Measurements from ENCODE around the gene TTC21A.
A peak's percentile ranks its signal among the peaks of the same experiment; 100 is the strongest.

The TTC21A gene

DNA sequence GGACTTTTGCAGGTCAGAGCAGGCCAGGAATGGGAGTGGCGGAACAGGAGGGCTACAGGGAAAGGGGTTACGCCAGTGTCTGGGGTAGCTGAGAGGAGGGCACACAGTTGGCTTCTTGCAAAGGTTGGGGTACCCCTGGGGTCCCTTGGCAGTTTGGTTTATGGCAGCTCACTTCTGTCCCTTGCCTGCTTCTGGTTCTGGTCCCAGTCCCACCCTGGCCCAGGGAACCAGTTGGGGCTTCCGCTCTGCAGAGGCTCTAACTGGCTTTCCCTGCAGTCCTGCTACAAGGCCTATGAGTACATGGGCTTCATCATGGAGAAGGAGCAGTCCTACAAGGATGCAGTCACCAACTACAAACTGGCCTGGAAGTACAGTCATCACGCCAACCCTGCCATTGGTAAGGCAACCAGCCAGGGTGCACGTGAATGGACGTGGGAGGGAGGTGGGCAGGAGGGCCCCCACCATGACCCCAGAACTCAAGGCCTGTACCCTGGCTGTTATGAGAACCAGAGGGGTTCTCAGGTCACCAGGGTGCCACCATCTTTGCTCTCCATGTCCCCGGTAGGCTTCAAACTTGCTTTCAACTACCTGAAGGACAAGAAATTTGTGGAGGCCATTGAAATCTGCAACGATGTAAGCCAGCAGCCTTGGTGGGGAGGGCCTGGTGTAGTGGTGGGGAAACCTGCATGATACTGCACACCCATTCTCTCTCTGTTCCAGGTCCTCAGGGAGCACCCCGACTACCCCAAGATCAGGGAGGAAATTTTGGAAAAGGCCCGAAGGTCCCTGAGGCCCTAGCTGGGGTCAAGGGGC, 30.7 kb downstream of the TTC21A start:
- no peak for DNase-seq

DNA sequence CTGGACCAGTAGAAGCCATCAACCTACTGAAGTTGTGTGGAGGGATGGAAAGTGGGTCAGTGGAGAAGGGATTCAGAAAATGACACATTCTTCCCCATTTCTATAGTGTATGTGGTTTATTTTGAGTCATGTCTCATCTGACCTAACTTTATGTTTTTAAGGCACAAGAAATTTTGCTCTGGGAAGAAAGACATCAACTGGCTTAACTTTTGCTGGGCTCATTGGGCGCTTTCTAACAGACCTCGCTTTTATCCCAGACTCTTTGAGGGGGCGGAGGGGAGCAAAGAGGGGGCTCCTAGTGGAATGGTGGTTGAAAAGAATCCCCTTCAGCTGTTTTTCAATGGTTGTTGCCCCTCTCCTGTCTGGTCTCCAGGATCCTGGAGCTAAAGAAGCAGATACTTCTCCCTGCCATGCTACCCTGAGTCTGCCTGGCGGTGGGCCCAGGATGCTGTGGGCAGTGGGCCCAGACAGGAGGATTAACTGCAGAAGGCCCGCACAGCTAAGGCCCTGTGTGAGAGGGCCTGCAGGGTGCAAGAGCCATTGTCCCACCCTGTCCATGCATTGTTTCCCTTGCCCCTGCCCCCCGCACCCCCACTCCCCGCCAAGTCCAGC, 31.4 kb downstream of the TTC21A start:
- DNase-seq = no peak

DNA sequence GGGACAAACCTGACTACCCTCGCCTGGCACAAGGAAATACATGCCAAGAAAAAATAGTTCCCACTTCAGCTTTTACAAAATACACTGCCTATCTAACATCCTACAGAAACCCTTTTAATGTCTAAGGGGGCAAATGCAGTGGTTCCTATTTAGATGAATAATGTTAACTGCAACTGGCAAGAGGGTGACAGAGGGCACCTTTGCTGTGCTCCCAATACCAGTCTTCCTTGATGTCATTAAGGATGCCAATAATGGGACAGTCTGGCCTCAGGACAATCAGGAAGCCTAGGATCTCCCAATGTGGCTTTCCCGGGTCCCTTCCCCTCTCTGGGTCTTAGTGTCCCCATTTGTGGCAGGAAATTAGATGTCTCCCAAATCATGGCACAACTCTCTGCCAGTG, 32.0 kb downstream of the TTC21A start:
- no peak for DNase-seq

DNA sequence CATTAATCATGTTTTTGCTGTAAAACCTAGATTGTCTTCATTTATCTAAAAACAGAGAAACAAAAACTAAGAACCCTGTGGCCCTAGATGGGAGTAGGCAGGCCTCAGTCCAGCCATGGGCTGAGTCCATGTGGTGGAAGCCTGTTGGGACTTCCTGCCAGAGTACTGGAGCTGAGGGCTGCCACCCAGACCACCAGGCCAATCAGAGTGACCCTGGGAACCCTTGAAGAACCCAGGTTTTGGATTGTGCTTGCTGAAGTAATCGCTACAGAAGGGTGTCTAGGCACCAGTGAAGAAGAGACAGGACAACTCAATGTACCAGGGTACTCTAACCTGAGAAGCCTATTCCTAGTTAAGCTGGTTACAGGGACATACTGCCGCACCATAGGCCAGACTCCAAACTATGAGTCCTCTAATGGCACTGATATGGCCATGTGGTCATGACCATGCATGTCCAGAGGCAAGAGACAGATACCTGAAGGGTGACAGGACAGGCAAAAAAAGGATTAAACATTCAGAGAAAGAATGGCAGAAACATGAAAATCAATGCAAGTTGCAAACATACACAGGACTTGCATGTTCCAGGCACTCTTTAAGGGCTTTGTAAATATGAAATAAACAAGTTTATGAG, 33.0 kb downstream of the TTC21A start:
- no peak for DNase-seq

DNA sequence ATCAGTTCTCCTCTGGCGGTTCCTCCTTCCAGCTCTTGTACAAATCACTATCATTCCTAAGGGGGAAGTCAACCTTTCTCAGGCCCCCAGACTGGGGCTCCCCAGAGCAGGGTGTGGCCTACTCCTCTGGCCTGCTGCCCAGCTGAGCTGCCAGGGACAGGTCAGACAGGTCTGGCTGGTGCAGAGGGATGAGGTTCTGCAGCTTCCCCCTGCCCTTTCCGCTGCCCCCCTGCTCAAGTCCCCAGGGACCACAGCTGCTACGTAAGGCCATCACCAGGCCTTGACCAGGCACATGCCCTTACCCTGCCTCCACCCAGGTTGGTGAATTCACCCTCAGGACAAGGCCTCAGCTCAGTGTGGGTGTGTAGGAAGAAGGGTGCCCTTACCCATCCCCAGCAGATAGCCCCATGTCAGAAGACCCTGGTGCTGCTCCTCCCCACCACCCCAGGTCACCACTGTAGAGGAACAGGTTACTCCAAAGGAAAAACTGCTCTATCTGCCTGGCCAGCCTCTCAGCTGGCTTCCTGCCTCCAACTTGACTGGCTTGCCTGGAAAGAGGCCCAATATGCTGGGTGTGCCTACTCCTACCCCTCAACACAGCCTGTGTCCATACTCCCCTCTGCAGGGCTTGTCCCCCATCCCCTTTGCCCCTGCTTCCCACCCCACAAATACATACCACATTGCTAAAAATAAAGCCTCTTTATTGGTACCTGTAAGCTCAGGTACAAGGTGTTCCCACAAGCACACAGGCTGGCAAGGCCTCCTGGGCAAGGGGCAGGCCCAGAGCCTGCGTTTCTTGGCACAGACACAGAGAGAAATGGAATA, 33.9 kb downstream of the TTC21A start:
- DNase-seq = no peak

DNA sequence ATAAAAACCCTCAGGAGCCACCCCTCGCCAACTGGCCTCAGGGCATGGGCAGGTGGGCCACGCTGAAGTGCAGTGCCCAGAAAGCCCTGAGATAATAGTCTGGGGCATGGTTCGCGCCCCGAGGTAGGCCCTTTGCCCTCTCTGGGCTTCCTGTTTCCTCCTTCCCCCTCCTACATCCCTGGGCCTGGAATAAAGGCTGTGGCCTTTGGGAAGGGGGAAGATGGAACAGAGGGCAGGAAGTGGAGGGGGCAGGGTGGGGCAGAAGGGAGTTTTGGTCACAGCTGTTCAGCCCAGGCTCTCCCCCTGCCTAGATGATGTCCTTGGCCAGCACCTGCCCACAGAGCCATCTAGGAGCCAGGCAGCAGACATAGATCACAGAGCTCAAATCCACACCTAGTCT, 34.6 kb downstream of the TTC21A start:
- no peak for DNase-seq

DNA sequence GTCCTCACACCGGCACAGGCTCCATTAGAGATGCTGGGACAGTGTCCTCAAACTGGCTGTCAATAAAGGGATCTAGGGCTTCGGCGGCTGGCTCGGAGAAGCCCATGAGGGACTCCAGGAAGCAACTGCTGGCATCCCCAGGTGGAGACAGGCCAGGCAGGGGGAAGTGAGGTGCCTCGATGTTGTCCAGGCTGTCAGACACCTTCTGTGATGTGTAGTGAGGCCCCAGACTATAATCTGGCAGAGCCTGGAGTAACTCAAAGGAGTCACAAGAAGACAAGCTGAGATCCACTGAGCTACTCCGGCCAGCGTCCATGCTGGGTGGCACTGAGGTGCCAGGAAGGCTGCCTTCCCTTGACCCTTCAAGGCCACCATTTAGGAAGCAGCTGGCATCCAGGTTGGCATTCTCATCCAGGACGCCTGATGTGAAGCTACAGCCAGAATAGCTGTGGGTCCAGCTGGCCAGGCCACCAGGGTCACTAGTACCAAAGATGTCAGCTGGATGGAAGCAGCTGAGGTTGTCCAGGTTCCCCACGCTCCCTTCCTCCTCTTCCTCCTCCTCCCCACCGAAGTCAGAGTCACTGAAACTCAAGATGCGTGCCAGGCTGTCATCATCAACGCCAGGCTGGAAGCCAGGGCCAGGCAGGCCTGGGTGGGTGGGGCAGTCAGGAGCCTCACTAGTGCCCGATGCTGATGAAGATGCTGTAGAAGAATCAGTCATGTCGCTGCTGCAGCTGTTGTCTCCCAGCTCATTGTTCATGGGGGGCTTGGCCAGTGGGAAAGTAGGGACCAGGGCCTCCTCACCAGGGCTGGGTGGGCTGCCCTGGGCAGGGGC, 35.8 kb downstream of the TTC21A start:
- no peak for DNase-seq

DNA sequence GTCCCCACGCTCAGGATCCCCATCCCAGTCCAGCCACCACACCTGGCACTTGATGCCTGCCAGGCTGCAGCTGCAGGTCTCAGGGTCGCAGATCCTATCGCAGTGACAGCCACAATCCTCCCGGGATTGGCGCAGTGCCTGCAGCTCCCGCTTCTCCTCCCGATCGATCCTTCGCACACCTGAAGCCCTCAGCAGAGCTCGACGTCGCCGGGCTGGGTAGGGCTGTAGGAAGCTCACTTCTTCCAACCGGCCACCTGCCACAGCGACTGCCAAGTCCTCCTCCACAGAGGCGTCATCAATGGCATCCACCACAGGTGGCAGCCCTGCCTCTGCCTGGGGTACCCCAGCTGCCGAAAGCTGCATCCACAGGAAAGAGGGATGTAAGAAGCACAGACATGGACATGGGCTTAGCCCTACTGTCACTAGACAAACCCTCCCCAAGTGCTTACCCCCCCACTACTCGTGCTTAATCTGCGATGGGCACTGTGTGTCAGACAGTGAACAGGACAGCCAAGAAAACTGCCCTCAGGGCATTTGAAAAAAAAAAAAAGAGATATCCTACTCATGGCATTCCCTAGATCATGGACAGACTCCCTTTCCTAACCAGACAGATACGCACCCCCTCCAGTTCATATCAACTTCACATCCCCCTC, 36.7 kb downstream of the TTC21A start:
- no peak for DNase-seq

DNA sequence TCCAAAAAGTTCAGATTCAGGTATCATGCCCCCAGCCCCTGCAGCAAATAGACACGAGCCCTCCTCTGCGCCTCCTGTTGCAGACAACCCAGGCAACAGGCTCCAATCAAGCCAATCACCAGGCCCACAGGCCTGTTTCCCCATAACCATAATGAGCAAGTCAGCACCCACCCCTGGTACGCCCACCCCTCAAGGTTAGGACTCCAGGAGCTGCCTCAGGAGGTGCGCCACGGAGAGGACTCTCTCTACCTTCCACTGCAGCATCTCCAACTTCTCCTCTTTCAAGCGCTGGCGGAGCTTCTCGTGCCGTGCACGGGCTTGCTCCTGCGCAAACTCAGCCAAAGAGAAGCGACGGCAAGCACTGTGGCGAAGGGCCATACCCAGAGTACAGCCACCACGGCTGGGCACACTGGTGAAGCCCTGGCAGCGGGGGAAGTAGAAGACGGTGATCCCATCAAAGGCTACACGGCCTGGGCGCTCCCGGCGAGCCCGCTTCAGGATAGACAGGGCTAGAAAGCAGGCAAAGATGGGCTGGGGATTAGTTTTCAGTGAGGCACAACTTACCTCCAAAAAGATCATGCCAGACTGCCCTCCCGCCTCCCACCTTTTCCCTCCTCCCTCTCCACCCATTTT, 37.4 kb downstream of the TTC21A start:
- no peak for DNase-seq

DNA sequence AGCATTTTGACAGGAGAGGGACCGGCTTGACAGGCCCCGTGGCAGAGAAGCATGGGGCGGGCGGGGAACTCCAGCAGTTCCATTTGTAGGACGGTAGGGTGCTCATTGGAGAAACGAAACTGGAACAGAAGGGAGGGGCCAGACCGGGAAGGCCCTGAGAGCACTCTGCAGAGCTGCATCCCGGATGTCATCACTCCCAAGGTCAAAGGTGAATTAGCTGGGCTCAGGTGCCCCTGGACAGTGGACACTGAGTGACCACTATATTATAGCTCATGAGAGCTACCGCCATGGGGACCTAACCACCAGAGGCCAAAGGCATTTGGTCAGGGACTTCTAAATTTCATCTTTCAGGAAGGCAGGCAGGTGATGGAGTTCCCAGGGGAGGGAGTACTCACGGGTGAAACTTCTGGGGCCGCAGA, 38.6 kb downstream of the TTC21A start:
- DNase-seq = no peak

DNA sequence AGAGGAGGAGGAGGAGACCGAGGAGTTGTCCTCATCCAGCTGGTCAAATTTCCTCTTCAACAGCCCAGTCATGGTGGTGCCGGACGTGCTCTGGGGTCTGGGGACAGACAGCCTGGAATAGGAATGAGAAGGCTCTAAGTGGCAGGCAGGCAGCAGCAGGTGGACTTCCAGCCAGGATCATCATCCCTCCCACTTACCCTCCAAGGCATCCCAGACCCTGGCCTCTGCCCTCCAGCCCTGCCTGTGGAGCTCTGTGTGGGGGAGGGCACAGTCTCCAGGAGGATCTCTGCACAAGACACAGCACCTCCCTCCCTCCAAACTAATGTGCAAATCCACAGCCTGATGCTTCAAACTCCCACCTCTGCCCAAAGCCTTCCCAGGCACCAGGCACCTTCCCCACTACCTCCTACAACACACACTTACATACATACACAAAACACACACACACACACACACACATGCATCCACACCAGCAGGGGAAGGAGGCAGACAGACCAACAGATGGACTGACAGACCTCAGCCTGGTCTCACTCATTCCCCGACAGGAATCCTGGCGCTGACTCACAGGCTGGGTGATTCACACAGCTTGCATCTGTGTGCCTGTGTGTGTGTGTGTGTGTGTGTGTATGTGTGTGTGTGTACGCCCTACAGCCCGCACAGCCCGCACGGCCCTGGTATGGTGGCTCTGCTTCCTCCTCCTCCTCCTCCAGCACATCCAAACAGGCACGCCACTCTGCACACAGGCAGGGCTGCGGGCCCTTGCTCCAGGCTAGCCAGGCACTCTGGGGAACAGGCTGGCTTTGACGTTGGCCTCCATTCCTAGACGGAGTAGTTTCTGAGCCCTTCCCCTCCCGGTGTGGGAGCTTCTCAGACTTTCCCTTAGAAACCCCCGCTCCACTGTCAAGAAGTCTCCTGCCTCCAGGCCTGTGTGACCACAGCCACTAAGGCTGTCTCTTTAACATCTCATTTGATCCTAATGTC, 39.4 kb downstream of the TTC21A start:
- peak; percentile 63 for DNase-seq

DNA sequence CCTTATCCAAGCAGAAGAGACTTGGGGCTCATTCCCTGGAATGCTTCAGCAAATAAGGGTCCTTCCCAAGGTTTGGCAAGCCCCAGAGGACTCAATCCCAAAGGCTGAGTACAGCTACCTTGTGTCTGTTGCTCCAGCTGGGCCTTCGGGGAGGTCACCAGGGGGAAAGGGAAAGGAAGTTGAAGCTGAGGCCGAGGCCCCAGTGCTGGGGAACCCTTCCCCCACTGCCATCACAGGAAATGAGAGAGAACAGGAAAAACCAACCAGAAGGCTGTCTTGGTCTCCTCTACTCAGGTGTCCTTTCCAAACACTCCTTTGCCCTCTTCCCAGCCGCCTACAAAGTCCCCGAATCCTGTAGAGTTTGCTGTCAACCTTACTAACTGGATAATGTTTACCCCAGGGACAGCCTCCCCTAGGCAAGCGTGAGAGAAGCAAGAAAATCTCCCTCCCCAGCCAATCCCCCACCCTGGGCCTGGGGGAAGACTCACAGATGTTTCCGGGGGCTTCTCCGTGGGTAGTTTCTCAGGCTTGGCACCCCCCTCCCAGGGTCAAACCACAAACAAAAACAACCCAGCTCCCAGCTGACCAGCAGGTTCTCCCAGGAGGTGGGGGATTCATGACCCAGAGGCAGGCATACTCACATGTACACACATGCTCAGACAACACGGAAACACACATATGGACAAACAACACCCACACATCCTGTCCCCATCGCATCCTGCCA, 40.4 kb downstream of the TTC21A start:
- DNase-seq = no peak

DNA sequence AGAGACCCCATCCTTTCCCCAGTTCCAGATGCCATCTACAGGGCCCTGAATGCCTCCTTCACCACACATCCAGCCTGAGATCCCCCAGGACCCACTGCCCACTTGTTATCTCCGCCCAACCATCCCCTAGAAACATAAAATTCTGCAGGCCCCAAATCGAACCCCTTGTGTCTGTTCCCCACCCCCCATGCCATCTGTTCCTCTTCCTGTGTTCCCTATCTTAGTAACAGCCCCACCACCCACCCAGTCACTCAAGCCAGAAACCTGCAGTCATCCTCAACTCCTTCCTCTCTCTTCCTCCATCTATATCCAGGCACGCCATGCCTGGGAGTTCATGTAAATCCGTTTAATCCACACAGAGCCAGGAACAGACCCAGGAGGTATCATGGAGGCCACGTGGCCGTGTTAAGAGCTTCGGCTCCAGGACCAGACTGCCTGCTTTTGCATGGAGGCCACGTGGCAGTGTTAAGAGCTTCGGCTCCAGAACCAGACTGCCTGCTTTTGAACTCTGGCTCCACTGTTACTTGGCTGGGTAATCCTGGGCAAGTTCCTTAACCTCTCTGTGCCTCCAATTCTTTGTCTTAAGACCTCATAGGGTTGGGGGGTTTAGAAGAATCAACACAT, 41.1 kb downstream of the TTC21A start:
- DNase-seq = no peak

DNA sequence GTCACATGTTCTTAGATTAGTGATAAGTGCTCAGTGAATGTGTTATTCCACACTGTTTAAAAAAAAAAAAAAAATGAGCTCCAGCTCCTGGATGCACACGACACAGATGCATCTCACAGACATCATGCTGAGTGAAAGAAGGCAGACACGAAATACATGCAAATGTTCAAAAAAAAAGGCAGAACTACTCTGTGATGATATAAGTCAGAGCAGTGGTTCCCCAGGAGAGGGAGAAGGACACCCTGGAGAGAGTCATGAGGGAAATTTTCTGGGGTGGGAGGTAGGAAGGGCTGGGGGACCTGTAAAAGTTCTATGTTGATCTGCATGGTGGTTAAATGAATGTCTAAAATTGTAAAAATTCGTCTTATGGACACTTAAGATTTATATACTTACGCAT, 41.6 kb downstream of the TTC21A start:
- DNase-seq = no peak

DNA sequence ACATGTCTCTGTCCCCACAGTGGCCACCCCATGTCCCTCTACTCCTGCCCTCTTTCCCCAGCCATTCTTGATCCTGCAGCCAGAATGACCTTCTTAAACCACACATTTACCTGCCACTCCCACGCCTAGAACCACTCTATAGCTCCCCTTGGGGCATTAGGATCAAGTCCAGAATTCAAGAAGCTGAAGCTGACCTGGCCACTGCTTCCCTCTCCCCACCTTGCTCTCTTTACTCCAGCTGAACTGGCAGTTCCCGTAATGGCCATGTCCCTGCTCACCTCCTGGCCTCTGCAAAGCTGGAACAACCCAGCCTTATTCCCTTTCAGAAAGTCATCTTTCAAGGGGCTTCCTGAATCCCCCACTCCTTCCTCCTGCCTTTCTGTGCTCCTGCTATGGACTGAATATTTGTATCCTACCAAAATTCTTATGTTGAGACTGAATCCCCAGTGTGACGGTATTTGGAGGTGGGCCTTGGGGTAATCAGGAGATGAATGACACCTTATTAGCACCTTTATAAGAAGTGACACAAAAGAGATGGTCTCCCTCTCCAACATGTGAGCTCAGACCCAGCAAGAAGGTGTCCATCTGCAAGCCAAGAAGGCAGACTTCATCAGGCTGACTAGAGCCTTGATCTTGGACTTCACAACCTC, 42.1 kb downstream of the TTC21A start:
- no peak for DNase-seq

DNA sequence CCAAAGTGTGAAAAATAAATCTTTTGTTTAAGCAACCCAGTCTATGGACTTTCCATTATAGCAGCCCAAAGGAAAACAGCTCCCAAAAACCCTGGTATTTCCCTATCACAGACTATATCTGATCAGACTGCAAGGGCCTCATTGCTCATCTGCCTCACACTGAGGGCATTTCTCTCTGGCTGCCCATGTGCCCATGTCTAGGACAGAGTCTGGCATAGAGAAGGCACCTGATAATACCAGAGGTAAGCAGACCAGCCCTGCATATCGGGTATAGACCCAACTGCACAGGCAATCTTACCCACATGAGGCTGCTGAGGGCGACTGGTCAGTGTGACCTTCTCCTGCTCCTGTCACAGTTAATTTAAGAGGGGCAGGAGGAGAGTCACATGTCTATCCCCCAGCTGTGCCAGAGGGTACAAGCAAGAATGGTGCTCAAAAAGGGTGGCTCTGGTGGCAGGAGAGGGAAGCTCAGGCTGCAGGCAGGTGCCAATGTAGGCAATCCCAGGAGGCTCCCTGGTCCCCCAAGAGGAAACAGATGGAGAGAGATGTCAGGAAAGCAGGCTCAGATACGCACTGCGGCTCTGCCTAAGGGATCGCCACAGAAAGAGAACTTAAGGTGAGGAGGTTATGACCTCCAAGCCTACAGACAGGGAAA, 42.8 kb downstream of the TTC21A start:
- DNase-seq = no peak

DNA sequence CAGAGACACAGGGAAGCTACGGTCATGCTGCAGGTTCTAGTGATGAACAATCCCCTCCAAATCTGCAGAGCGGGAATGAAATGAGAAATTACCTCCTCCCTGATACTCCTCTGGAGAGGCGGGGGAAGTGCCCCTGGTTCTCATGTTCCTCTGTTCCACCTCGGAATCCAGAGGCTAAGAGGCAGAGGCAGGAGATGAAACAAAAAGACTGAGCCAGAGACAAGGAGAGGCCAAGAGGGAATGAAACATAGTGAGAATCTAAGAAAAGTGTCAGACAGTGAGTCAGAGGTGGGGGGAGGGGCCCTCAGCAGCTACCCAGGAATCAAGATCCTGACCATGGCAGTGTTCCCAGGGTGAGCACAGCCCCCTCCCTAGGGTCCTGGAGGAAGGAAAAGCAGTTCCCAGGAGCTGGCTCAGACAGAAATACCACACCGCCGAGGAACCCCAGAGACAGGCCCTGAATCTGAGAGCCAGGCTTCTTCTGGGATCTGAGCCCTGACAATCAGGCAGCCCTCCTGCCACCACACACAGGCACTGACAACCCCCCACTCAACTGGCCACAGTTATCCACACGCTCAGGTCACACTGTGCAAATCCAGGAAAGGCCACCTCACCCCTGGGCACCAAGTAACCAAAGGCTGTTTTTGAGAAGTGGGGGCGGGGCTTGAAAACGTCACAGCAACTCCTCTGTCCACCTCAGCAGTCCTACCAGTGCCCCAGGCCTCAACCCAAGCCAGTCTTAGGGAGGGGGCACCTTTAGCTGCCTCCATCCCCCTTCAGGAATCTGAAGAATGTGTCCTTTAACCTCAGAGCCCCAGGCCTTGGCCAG, 43.5 kb downstream of the TTC21A start:
- DNase-seq = no peak
